ENCODE data around the gene C17orf67.

DNA sequence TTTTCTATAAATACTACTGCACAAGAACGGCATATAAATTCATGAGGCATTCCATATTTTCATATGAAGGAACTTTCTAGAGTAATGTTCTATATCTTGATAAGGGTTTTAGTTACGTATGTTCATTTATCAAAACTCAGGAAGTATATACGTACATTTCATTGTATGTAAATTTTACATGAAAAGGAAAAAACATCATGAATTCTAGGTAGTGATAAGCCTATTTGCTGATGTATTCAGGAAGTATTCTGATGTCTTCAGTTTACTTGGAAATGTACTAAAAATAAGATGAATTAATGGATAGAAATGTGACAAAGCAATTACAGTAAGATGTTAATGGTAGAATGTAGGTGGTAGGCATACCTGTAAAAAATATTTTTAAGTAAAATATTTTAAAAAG lies 5.0 kb upstream of the C17orf67 start:
- TF ChIP-seq SMC3 (IDR thresholded peaks at IDR 0.05; ENCODE audit: borderline replicate concordance, low read length) = no peak
- TF ChIP-seq EP300 (IDR thresholded peaks at IDR 0.05; ENCODE audit: borderline replicate concordance in 1 of 2, control insufficient read depth in 1 of 2, low read depth in 2 of 2, low read length in 2 of 2) = no peak
- TF ChIP-seq USF2 (IDR thresholded peaks at IDR 0.05; ENCODE audit: borderline replicate concordance, low read depth, low read length) = no peak
- no peak for TF ChIP-seq ELK1 (IDR thresholded peaks at IDR 0.05; ENCODE audit: low read depth, low read length)
- TF ChIP-seq, protein P1, sequence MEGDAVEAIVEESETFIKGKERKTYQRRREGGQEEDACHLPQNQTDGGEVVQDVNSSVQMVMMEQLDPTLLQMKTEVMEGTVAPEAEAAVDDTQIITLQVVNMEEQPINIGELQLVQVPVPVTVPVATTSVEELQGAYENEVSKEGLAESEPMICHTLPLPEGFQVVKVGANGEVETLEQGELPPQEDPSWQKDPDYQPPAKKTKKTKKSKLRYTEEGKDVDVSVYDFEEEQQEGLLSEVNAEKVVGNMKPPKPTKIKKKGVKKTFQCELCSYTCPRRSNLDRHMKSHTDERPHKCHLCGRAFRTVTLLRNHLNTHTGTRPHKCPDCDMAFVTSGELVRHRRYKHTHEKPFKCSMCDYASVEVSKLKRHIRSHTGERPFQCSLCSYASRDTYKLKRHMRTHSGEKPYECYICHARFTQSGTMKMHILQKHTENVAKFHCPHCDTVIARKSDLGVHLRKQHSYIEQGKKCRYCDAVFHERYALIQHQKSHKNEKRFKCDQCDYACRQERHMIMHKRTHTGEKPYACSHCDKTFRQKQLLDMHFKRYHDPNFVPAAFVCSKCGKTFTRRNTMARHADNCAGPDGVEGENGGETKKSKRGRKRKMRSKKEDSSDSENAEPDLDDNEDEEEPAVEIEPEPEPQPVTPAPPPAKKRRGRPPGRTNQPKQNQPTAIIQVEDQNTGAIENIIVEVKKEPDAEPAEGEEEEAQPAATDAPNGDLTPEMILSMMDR (IDR thresholded peaks at IDR 0.05 in 2 of 3, conservative IDR thresholded peaks at IDR 0.05 in 1 of 3; ENCODE audit: control insufficient read depth in 2 of 3, extremely low read depth in 1 of 3, insufficient read depth in 1 of 3, low read depth in 3 of 3, low read length in 3 of 3) = no peak
- no peak for TF ChIP-seq RBBP5 (conservative IDR thresholded peaks at IDR 0.05)
- no peak for TF ChIP-seq SIN3A (IDR thresholded peaks at IDR 0.05; ENCODE audit: low read depth, low read length)
- no peak for TF ChIP-seq IRF4 (IDR thresholded peaks at IDR 0.05; ENCODE audit: low read depth, low read length)
- TF ChIP-seq NFIC (IDR thresholded peaks at IDR 0.05; ENCODE audit: low read depth, low read length) = no peak
- no peak for TF ChIP-seq CBFB (IDR thresholded peaks at IDR 0.05; ENCODE audit: low read depth)
- TF ChIP-seq SP1 (IDR thresholded peaks at IDR 0.05; ENCODE audit: low read depth, low read length) = no peak
- no peak for TF ChIP-seq EZH2 (IDR thresholded peaks at IDR 0.05; ENCODE audit: borderline replicate concordance, control insufficient read depth, low read depth, low read length)
- no peak for TF ChIP-seq CHD2 (IDR thresholded peaks at IDR 0.05; ENCODE audit: borderline replicate concordance, low read depth, low read length)
- TF ChIP-seq RCOR1 (conservative IDR thresholded peaks at IDR 0.05; ENCODE audit: low read depth, low read length) = no peak
